ENCODE results near the gene MET. TPM values are rescaled to one million over a fixed set of nuclear protein-coding genes. Genes with fewer than 3 reads are reported as not detected.

Gene MET
- polyA plus RNA-seq (2013), result 16.2 and 16.3 TPM in 2 replicates

- Histone ChIP-seq H3K4me2 (ENCODE audit: low read length) (peak within 1 kb of the TSS; percentile 99), H4K91ac (ENCODE audit: low read depth, low read length) (peak within 1 kb of the TSS; percentile 87), H3K14ac (ENCODE audit: low read length) (peak within 1 kb of the TSS; percentile 76), H3K4ac (ENCODE audit: low read depth, low read length) (peak within 1 kb of the TSS; percentile 10), H3K4me3 (ENCODE audit: low read depth, low read length) (peak within 1 kb of the TSS; percentile 80), H2BK12ac (ENCODE audit: low read length) (peak within 1 kb of the TSS; percentile 51), H3K9me3 (ENCODE audit: insufficient read depth, low read depth, low read length) (no peaks in the 10 kb centered on the region), H3K18ac (ENCODE audit: low read length) (peak within 1 kb of the TSS; percentile 86), H2AK5ac (ENCODE audit: low read length) (no peak within 1 kb of the TSS), H2AFZ (ENCODE audit: insufficient read depth, low read length, poor library complexity) (peak within 1 kb of the TSS; percentile 79), H4K8ac (ENCODE audit: low read depth, low read length) (peak within 1 kb of the TSS; percentile 3), H3K79me2 (ENCODE audit: control insufficient read depth, insufficient read depth, low read length, poor library complexity) (peaks cover 2% of the 10 kb centered on the region), H3K27ac (ENCODE audit: low read depth, low read length) (no peak within 1 kb of the TSS), H2BK120ac (ENCODE audit: insufficient read depth, low read length, poor library complexity) (peak within 1 kb of the TSS; percentile 75), H3K23ac (ENCODE audit: low read length) (peak within 1 kb of the TSS; percentile 30), H2BK5ac (ENCODE audit: low read depth, low read length, poor library complexity) (peak within 1 kb of the TSS; percentile 54), H3K9ac (ENCODE audit: low read length) (peak within 1 kb of the TSS; percentile 64), H3K27me3 (ENCODE audit: insufficient read depth, low read length) (no peaks in the 10 kb centered on the region), H4K12ac (ENCODE audit: low read depth, low read length) (peak within 1 kb of the TSS; percentile 52), H3K4me1 (ENCODE audit: control insufficient read depth in 1 of 2, insufficient read depth in 2 of 2, low read length in 2 of 2) (peaks cover 0 to 8% of the 10 kb centered on the region in 2 experiments), H3K36me3 (ENCODE audit: control insufficient read depth in 1 of 2, insufficient read depth in 2 of 2, low read length in 2 of 2) (no peaks in the 10 kb centered on the region), H3K79me1 (ENCODE audit: low read length) (peaks cover 5% of the 10 kb centered on the region)
- WGBS (ENCODE audit: extremely low coverage, insufficient coverage, insufficient read length), result no CpG with 5 or more reads among the region's 101 CpGs
- peak; percentile 98 for DNase-seq
These were observed at the start of gene MET for GRCh38 chr7:116671681-116672595. Gene MET, plus strand, starts transcription at chr7:116672196. Its CDS starts 26,889 bp downstream, at chr7:116699085.

GRCh38 chr7:116626886-116627285 lies 45.1 kb upstream of the MET start:
- no CpG with 5 or more reads among the region's 8 CpGs for WGBS (ENCODE audit: extremely low coverage, insufficient coverage, insufficient read length)
- Histone ChIP-seq H2AK5ac (ENCODE audit: low read length) (no peak overlapping the region), H3K27me3 (ENCODE audit: insufficient read depth, low read length) (no peaks in the 10 kb centered on the region), H3K9ac (ENCODE audit: low read length) (no peak overlapping the region), H3K9me3 (ENCODE audit: insufficient read depth, low read depth, low read length) (no peaks in the 10 kb centered on the region), H4K91ac (ENCODE audit: low read depth, low read length) (no peak overlapping the region), H3K4me1 (ENCODE audit: control insufficient read depth in 1 of 2, insufficient read depth in 2 of 2, low read length in 2 of 2) (no peaks in the 10 kb centered on the region), H3K36me3 (ENCODE audit: control insufficient read depth in 1 of 2, insufficient read depth in 2 of 2, low read length in 2 of 2) (no peaks in the 10 kb centered on the region), H3K27ac (ENCODE audit: low read depth, low read length) (no peak overlapping the region), H4K12ac (ENCODE audit: low read depth, low read length) (no peak overlapping the region), H2AFZ (ENCODE audit: insufficient read depth, low read length, poor library complexity) (no peak overlapping the region), H3K14ac (ENCODE audit: low read length) (no peak overlapping the region), H3K79me2 (ENCODE audit: control insufficient read depth, insufficient read depth, low read length, poor library complexity) (no peaks in the 10 kb centered on the region), H3K4me2 (ENCODE audit: low read length) (no peak overlapping the region), H3K23ac (ENCODE audit: low read length) (no peak overlapping the region), H2BK12ac (ENCODE audit: low read length) (no peak overlapping the region), H2BK120ac (ENCODE audit: insufficient read depth, low read length, poor library complexity) (no peak overlapping the region), H3K18ac (ENCODE audit: low read length) (no peak overlapping the region), H3K4ac (ENCODE audit: low read depth, low read length) (no peak overlapping the region), H4K8ac (ENCODE audit: low read depth, low read length) (no peak overlapping the region), H3K4me3 (ENCODE audit: low read depth, low read length) (no peak overlapping the region), H3K79me1 (ENCODE audit: low read length) (no peaks in the 10 kb centered on the region), H2BK5ac (ENCODE audit: low read depth, low read length, poor library complexity) (no peak overlapping the region)
- DNase-seq, result no peak

- H2BK120ac ChIP-seq (ENCODE audit: insufficient read depth, low read length, poor library complexity), result no peak overlapping the region
- H4K91ac ChIP-seq (ENCODE audit: low read depth, low read length), result no peak overlapping the region
- no peak overlapping the region for H3K18ac ChIP-seq (ENCODE audit: low read length)
- H3K4me1 ChIP-seq (ENCODE audit: control insufficient read depth in 1 of 2, insufficient read depth in 2 of 2, low read length in 2 of 2), result no peaks in the 10 kb centered on the region
- H3K27ac ChIP-seq (ENCODE audit: low read depth, low read length), result no peak overlapping the region
- no peak overlapping the region for H3K4me2 ChIP-seq (ENCODE audit: low read length)
- no peak overlapping the region for H3K4ac ChIP-seq (ENCODE audit: low read depth, low read length)
- H3K23ac ChIP-seq (ENCODE audit: low read length), result no peak overlapping the region
- no peaks in the 10 kb centered on the region for H3K79me2 ChIP-seq (ENCODE audit: control insufficient read depth, insufficient read depth, low read length, poor library complexity)
- no peak overlapping the region for H2BK5ac ChIP-seq (ENCODE audit: low read depth, low read length, poor library complexity)
- no CpG with 5 or more reads among the region's 3 CpGs for WGBS (ENCODE audit: extremely low coverage, insufficient coverage, insufficient read length)
- H3K14ac ChIP-seq (ENCODE audit: low read length), result no peak overlapping the region
- no peak overlapping the region for H2BK12ac ChIP-seq (ENCODE audit: low read length)
- H2AK5ac ChIP-seq (ENCODE audit: low read length), result no peak overlapping the region
- no peaks in the 10 kb centered on the region for H3K36me3 ChIP-seq (ENCODE audit: control insufficient read depth in 1 of 2, insufficient read depth in 2 of 2, low read length in 2 of 2)
- H2AFZ ChIP-seq (ENCODE audit: insufficient read depth, low read length, poor library complexity), result no peak overlapping the region
- DNase-seq, result no peak
- H3K27me3 ChIP-seq (ENCODE audit: insufficient read depth, low read length), result no peaks in the 10 kb centered on the region
- no peak overlapping the region for H4K8ac ChIP-seq (ENCODE audit: low read depth, low read length)
- H3K9ac ChIP-seq (ENCODE audit: low read length), result no peak overlapping the region
- H3K4me3 ChIP-seq (ENCODE audit: low read depth, low read length), result no peak overlapping the region
- H3K79me1 ChIP-seq (ENCODE audit: low read length), result no peaks in the 10 kb centered on the region
- no peaks in the 10 kb centered on the region for H3K9me3 ChIP-seq (ENCODE audit: insufficient read depth, low read depth, low read length)
- no peak overlapping the region for H4K12ac ChIP-seq (ENCODE audit: low read depth, low read length)
These were observed 42.9 kb upstream of the MET start for GRCh38 chr7:116629051-116629463.

GRCh38 chr7:116630357-116630756 lies 41.6 kb upstream of the MET start:
- no peak overlapping the region for H2BK5ac ChIP-seq (ENCODE audit: low read depth, low read length, poor library complexity)
- H3K79me2 ChIP-seq (ENCODE audit: control insufficient read depth, insufficient read depth, low read length, poor library complexity), result no peaks in the 10 kb centered on the region
- no peak overlapping the region for H3K27ac ChIP-seq (ENCODE audit: low read depth, low read length)
- H2BK120ac ChIP-seq (ENCODE audit: insufficient read depth, low read length, poor library complexity), result no peak overlapping the region
- no peak overlapping the region for H2AFZ ChIP-seq (ENCODE audit: insufficient read depth, low read length, poor library complexity)
- H3K79me1 ChIP-seq (ENCODE audit: low read length), result no peaks in the 10 kb centered on the region
- no peak overlapping the region for H3K18ac ChIP-seq (ENCODE audit: low read length)
- H4K91ac ChIP-seq (ENCODE audit: low read depth, low read length), result no peak overlapping the region
- H3K23ac ChIP-seq (ENCODE audit: low read length), result no peak overlapping the region
- H4K8ac ChIP-seq (ENCODE audit: low read depth, low read length), result no peak overlapping the region
- H2BK12ac ChIP-seq (ENCODE audit: low read length), result no peak overlapping the region
- no peak overlapping the region for H3K4me2 ChIP-seq (ENCODE audit: low read length)
- no CpG with 5 or more reads among the region's 2 CpGs for WGBS (ENCODE audit: extremely low coverage, insufficient coverage, insufficient read length)
- no peak overlapping the region for H3K4ac ChIP-seq (ENCODE audit: low read depth, low read length)
- no peaks in the 10 kb centered on the region for H3K9me3 ChIP-seq (ENCODE audit: insufficient read depth, low read depth, low read length)
- H2AK5ac ChIP-seq (ENCODE audit: low read length), result no peak overlapping the region
- no peak overlapping the region for H3K4me3 ChIP-seq (ENCODE audit: low read depth, low read length)
- H4K12ac ChIP-seq (ENCODE audit: low read depth, low read length), result no peak overlapping the region
- H3K14ac ChIP-seq (ENCODE audit: low read length), result no peak overlapping the region
- no peaks in the 10 kb centered on the region for H3K4me1 ChIP-seq (ENCODE audit: control insufficient read depth in 1 of 2, insufficient read depth in 2 of 2, low read length in 2 of 2)
- H3K36me3 ChIP-seq (ENCODE audit: control insufficient read depth in 1 of 2, insufficient read depth in 2 of 2, low read length in 2 of 2), result no peaks in the 10 kb centered on the region
- no peaks in the 10 kb centered on the region for H3K27me3 ChIP-seq (ENCODE audit: insufficient read depth, low read length)
- H3K9ac ChIP-seq (ENCODE audit: low read length), result no peak overlapping the region
- DNase-seq, result no peak
